Upper lobe of left lung (tissue), 4 donors: ENCODE data around the gene RAI1.

Source experiments
- CTCF ChIP-seq, 6 experiments: fragments of 450-650 bp in 4 of 6; fragments of 200-600 bp in 2 of 6; sonication (generic) in 2 of 6; IDR thresholded peaks; one replicate each; pipeline ENCODE4 v1.5.1; 2016 to 2019; ENCODE audit warnings: antibody characterized with exemption in 6 of 6
- POLR2A ChIP-seq, 4 donors: fragments of 450-650 bp; IDR thresholded peaks; one replicate each; pipeline ENCODE4 v1.5.1; 2016 to 2017; ENCODE audit warnings: antibody characterized with exemption in 4 of 4, mild to moderate bottlenecking in 2 of 4
- POLR2AphosphoS5 ChIP-seq, 2 donors: sonication (generic); formaldehyde crosslinking; IDR thresholded peaks; one replicate each; pipeline ENCODE4 v1.5.1; 2017; ENCODE audit warnings: antibody characterized with exemption in 2 of 2

- no peak for TF ChIP-seq POLR2AphosphoS5 (IDR thresholded peaks at IDR 0.05)
- peak; percentile 99 to 100 (median 99) for TF ChIP-seq CTCF (IDR thresholded peaks at IDR 0.05)
- no peak for TF ChIP-seq POLR2A (IDR thresholded peaks at IDR 0.05)
Observed at GRCh38 chr17:17812211-17813054, 131.2 kb downstream of the RAI1 start.
